CD4-positive, alpha-beta memory T cell (primary cell): ENCODE results near the gene TGFBR1. TPM values are rescaled to one million over a fixed set of nuclear protein-coding genes. Genes with fewer than 3 reads are reported as not detected.

Experiments
- CTCF ChIA-PET: fragments of 350-600 bp; sonication (Branson Sonifier 250); formaldehyde crosslinking; loops from one replicate; lab custom pipeline; 2021; ENCODE audit warnings: inconsistent platforms; ENCODE audit not compliant: partially characterized antibody; lab: Charles Lee
- POLR2A ChIA-PET: fragments of 350-600 bp; sonication (Branson Sonifier 250); formaldehyde crosslinking; loops from one replicate; lab custom pipeline; 2021; ENCODE audit not compliant: partially characterized antibody; lab: Charles Lee
- DNase-seq, 5 donors: peaks; one replicate each; pipeline versions ENCODE4 v3.0.0 to v3.0.0-alpha.2; 2020 to 2022; ENCODE audit warnings: mixed read lengths in 1 of 5
- H3K27ac ChIP-seq: one replicate; pipeline ENCODE4 v1.7.0; 2013; ENCODE audit warnings: low read depth, low read length
- H3K27me3 ChIP-seq: 2 replicates; pipeline ENCODE4 v1.7.0; 2013; ENCODE audit warnings: mild to moderate bottlenecking, low read length, moderate library complexity; ENCODE audit not compliant: insufficient read depth
- H3K36me3 ChIP-seq: 2 replicates; pipeline ENCODE4 v1.7.0; 2013; ENCODE audit warnings: mild to moderate bottlenecking, low read length, moderate library complexity; ENCODE audit not compliant: insufficient read depth
- H3K4me1 ChIP-seq: 2 replicates; pipeline ENCODE4 v1.7.0; 2013; ENCODE audit warnings: mild to moderate bottlenecking, low read length, moderate library complexity; ENCODE audit not compliant: insufficient read depth
- H3K4me3 ChIP-seq, 2 donors: one replicate each; pipeline ENCODE4 v1.7.0; 2013; ENCODE audit warnings: low read length in 2 of 2, mild to moderate bottlenecking in 1 of 2
- H3K9me3 ChIP-seq, 2 donors: one replicate each; pipeline ENCODE4 v1.7.0; 2013; ENCODE audit warnings: low read length in 2 of 2, control low read depth in 1 of 2; ENCODE audit not compliant: control insufficient read depth in 1 of 2
- H3K27ac Mint-ChIP-seq, 7 donors: one replicate each; pipeline ENCODE4 v1.8.0; 2020 to 2021; ENCODE audit warnings: mixed read lengths in 7 of 7, mild to moderate bottlenecking in 6 of 7, inconsistent platforms in 3 of 7, moderate library complexity in 3 of 7
- H3K27me3 Mint-ChIP-seq, 2 donors: one replicate each; pipeline ENCODE4 v1.8.0; 2020 to 2021; ENCODE audit warnings: mixed read lengths in 2 of 2
- H3K36me3 Mint-ChIP-seq, 2 donors: one replicate each; pipeline ENCODE4 v1.8.0; 2020 to 2021; ENCODE audit warnings: mixed read lengths in 2 of 2, inconsistent platforms in 1 of 2, mild to moderate bottlenecking in 1 of 2
- H3K4me1 Mint-ChIP-seq, 4 donors: one replicate each; pipeline ENCODE4 v1.8.0; 2020 to 2021; ENCODE audit warnings: mixed read lengths in 4 of 4, mild to moderate bottlenecking in 1 of 4
- H3K4me3 Mint-ChIP-seq, 8 donors: one replicate each; pipeline ENCODE4 v1.8.0; 2020 to 2021; ENCODE audit warnings: mixed read lengths in 8 of 8, mild to moderate bottlenecking in 7 of 8, moderate library complexity in 6 of 8, inconsistent platforms in 3 of 8
- H3K9me3 Mint-ChIP-seq, 8 donors: one replicate each; pipeline ENCODE4 v1.8.0; 2020 to 2021; ENCODE audit warnings: mixed read lengths in 8 of 8, mild to moderate bottlenecking in 5 of 8, inconsistent platforms in 3 of 8, moderate library complexity in 1 of 8
- intact Hi-C: fragments of 100-400 bp; cut with micrococcal nuclease; formaldehyde crosslinking; loops from one replicate; pipeline ENCODE4 v1.15.1; 2023
- polyA plus RNA-seq, 2 donors: library from polyadenylated mRNA; unstranded; fragments of 300-500 nt; fragmentation: Illumina TruSeq; gene quantifications; one replicate each; pipeline ENCODE4 v1.2.3, GENCODE V29; 2021
- total RNA-seq, 2 experiments: library from RNA; stranded (reverse); gene quantifications; one replicate each; pipeline ENCODE4 v1.2.3, GENCODE V29; 2021

Gene TGFBR1
- total and polyA plus RNA-seq, 4 experiments from 2014 or later: 19.1 to 27.4 (median 23.9) TPM

GRCh38 chr9:99142275-99142674, 37.4 kb downstream of the TGFBR1 start:
- CTCF ChIA-PET: interaction anchor here (1.4 to 17.5 kb wide), 15 partner anchors 17 to 295 kb away, joined by 3 to 480 read pairs (median 24); partner anchors contain the start of gene TGFBR1
- POLR2A ChIA-PET: interaction anchor here (1.6 to 2.1 kb wide), 2 partner anchors 38 to 140 kb away, joined by 6 to 10 read pairs; partner anchors contain the start of gene TGFBR1
- H3K4me3 ChIP-seq: no peak overlapping the region
- no peak overlapping the region for H3K4me3 Mint-ChIP-seq
- H3K27me3 Mint-ChIP-seq: no peaks in the 10 kb centered on the region
- H3K9me3 ChIP-seq: no peaks in the 10 kb centered on the region
- intact Hi-C loops: no loop called here
- peaks cover 76 to 82% of the 10 kb centered on the region in 2 donors for H3K36me3 Mint-ChIP-seq
- H3K4me1 Mint-ChIP-seq: peaks cover 15 to 19% (median 17%) of the 10 kb centered on the region in 4 donors
- peaks cover 2% of the 10 kb centered on the region for H3K4me1 ChIP-seq
- H3K9me3 Mint-ChIP-seq: peaks cover 0 to 2% (median 0%) of the 10 kb centered on the region in 8 donors
- no peak overlapping the region for H3K27ac Mint-ChIP-seq
- peaks cover 52% of the 10 kb centered on the region for H3K36me3 ChIP-seq
- H3K27ac ChIP-seq: no peak overlapping the region
- no peaks in the 10 kb centered on the region for H3K27me3 ChIP-seq
- no peak for DNase-seq

- Mint-ChIP-seq H3K4me1 (peaks cover 9 to 14% (median 9%) of the 10 kb centered on the region in 4 donors), H3K27me3 (no peaks in the 10 kb centered on the region), H3K4me3 (no peak overlapping the region), H3K36me3 (peaks cover 78 to 85% of the 10 kb centered on the region in 2 donors), H3K27ac (peak overlapping the region in 1 of 7 donors; percentile 12), H3K9me3 (no peaks in the 10 kb centered on the region)
- no peak overlapping the region for H3K4me3 ChIP-seq
- H3K4me1 ChIP-seq: no peaks in the 10 kb centered on the region
- no peaks in the 10 kb centered on the region for H3K27me3 ChIP-seq
- no peaks in the 10 kb centered on the region for H3K9me3 ChIP-seq
- peaks cover 64% of the 10 kb centered on the region for H3K36me3 ChIP-seq
- no peak for DNase-seq
- CTCF ChIA-PET: interaction anchor here (1.7 to 17.5 kb wide), 4 partner anchors 41 to 296 kb away, joined by 5 to 480 read pairs (median 90); partner anchors contain the start of gene TGFBR1
- intact Hi-C loops: no loop called here
- H3K27ac ChIP-seq: no peak overlapping the region
- POLR2A ChIA-PET: no interaction called here
Measured at GRCh38 chr9:99143655-99144054, 38.7 kb downstream of the TGFBR1 start.

GRCh38 chr9:99144966-99145365, 40.1 kb downstream of the TGFBR1 start:
- Histone ChIP-seq H3K9me3 (no peaks in the 10 kb centered on the region), H3K4me1 (peaks cover 3% of the 10 kb centered on the region), H3K27me3 (no peaks in the 10 kb centered on the region), H3K4me3 (no peak overlapping the region), H3K36me3 (peaks cover 70% of the 10 kb centered on the region), H3K27ac (no peak overlapping the region)
- H3K36me3 Mint-ChIP-seq: peaks cover 73 to 82% of the 10 kb centered on the region in 2 donors
- H3K27ac Mint-ChIP-seq: no peak overlapping the region
- H3K27me3 Mint-ChIP-seq: no peaks in the 10 kb centered on the region
- peaks cover 9 to 16% (median 11%) of the 10 kb centered on the region in 4 donors for H3K4me1 Mint-ChIP-seq
- POLR2A ChIA-PET: interaction anchor here (1.0 kb wide), 1 partner anchor 41 kb away, joined by 4 read pairs; no protein-coding TSS in a partner anchor
- H3K4me3 Mint-ChIP-seq: no peak overlapping the region
- CTCF ChIA-PET: interaction anchor here (1.2 to 17.5 kb wide), 3 partner anchors 131 to 169 kb away, joined by 3 to 480 read pairs (median 6); no protein-coding TSS in a partner anchor
- intact Hi-C loops: no loop called here
- DNase-seq: no peak
- H3K9me3 Mint-ChIP-seq: no peaks in the 10 kb centered on the region

GRCh38 chr9:99146574-99146973, 41.7 kb downstream of the TGFBR1 start:
- Histone ChIP-seq H3K27me3 (no peaks in the 10 kb centered on the region), H3K9me3 (no peaks in the 10 kb centered on the region), H3K4me1 (peaks cover 12% of the 10 kb centered on the region), H3K4me3 (no peak overlapping the region), H3K27ac (no peak overlapping the region), H3K36me3 (peaks cover 70% of the 10 kb centered on the region)
- H3K27me3 Mint-ChIP-seq: no peaks in the 10 kb centered on the region
- intact Hi-C loops: no loop called here
- H3K4me1 Mint-ChIP-seq: peaks cover 4 to 16% (median 9%) of the 10 kb centered on the region in 4 donors
- H3K9me3 Mint-ChIP-seq: no peaks in the 10 kb centered on the region
- H3K4me3 Mint-ChIP-seq: no peak overlapping the region
- DNase-seq: no peak
- peak overlapping the region in 1 of 7 donors; percentile 10 for H3K27ac Mint-ChIP-seq
- H3K36me3 Mint-ChIP-seq: peaks cover 71 to 81% of the 10 kb centered on the region in 2 donors
- POLR2A ChIA-PET: no interaction called here
- CTCF ChIA-PET: interaction anchor here (0.9 to 17.5 kb wide), 3 partner anchors 14 to 299 kb away, joined by 3 to 480 read pairs (median 3); no protein-coding TSS in a partner anchor

GRCh38 chr9:99147177-99147576, 42.3 kb downstream of the TGFBR1 start:
- H3K27me3 Mint-ChIP-seq: no peaks in the 10 kb centered on the region
- no peak overlapping the region for H3K4me3 Mint-ChIP-seq
- H3K36me3 Mint-ChIP-seq: peaks cover 73 to 80% of the 10 kb centered on the region in 2 donors
- POLR2A ChIA-PET: no interaction called here
- no peak for DNase-seq
- H3K4me1 ChIP-seq: peaks cover 12% of the 10 kb centered on the region
- CTCF ChIA-PET: interaction anchor here (0.9 to 17.5 kb wide), 2 partner anchors 147 to 299 kb away, joined by 3 to 480 read pairs; no protein-coding TSS in a partner anchor
- intact Hi-C loops: no loop called here
- peak overlapping the region in 1 of 7 donors; percentile 0 for H3K27ac Mint-ChIP-seq
- H3K4me1 Mint-ChIP-seq: peaks cover 4 to 16% (median 8%) of the 10 kb centered on the region in 4 donors
- H3K27ac ChIP-seq: no peak overlapping the region
- no peaks in the 10 kb centered on the region for H3K9me3 ChIP-seq
- no peaks in the 10 kb centered on the region for H3K9me3 Mint-ChIP-seq
- no peak overlapping the region for H3K4me3 ChIP-seq
- H3K36me3 ChIP-seq: peaks cover 65% of the 10 kb centered on the region
- no peaks in the 10 kb centered on the region for H3K27me3 ChIP-seq

GRCh38 chr9:99150451-99151171, 45.7 kb downstream of the TGFBR1 start:
- H3K9me3 Mint-ChIP-seq: no peaks in the 10 kb centered on the region
- peak overlapping the region in 1 of 8 donors; percentile 20 for H3K4me3 Mint-ChIP-seq
- Histone ChIP-seq H3K4me3 (no peak overlapping the region), H3K27ac (no peak overlapping the region), H3K4me1 (peaks cover 12% of the 10 kb centered on the region), H3K27me3 (no peaks in the 10 kb centered on the region), H3K36me3 (peaks cover 34% of the 10 kb centered on the region), H3K9me3 (no peaks in the 10 kb centered on the region)
- ChIA-PET CTCF (interaction anchor here (0.8 to 1.9 kb wide), 6 partner anchors 10 to 176 kb away, joined by 3 to 12 read pairs (median 4); no protein-coding TSS in a partner anchor), POLR2A (interaction anchor here (0.8 to 1.2 kb wide), 2 partner anchors 10 to 32 kb away, joined by 3 read pairs; no protein-coding TSS in a partner anchor)
- no peak overlapping the region for H3K27ac Mint-ChIP-seq
- no peaks in the 10 kb centered on the region for H3K27me3 Mint-ChIP-seq
- DNase-seq: peak in 2 of 5 donors; percentile 17 to 37
- H3K36me3 Mint-ChIP-seq: peaks cover 52 to 56% of the 10 kb centered on the region in 2 donors
- intact Hi-C loops: no loop called here
- H3K4me1 Mint-ChIP-seq: peaks cover 4 to 16% (median 8%) of the 10 kb centered on the region in 4 donors

- no peak overlapping the region for H3K4me3 Mint-ChIP-seq
- no peaks in the 10 kb centered on the region for H3K27me3 Mint-ChIP-seq
- H3K36me3 Mint-ChIP-seq: peaks cover 20 to 25% of the 10 kb centered on the region in 2 donors
- H3K27ac Mint-ChIP-seq: peak overlapping the region in 1 of 7 donors; percentile 10
- Histone ChIP-seq H3K4me3 (no peak overlapping the region), H3K36me3 (peaks cover under 1% of the 10 kb centered on the region), H3K27me3 (no peaks in the 10 kb centered on the region), H3K27ac (no peak overlapping the region), H3K4me1 (peaks cover 12% of the 10 kb centered on the region), H3K9me3 (no peaks in the 10 kb centered on the region)
- intact Hi-C loops: no loop called here
- H3K9me3 Mint-ChIP-seq: peaks cover 0 to 2% (median 0%) of the 10 kb centered on the region in 8 donors
- ChIA-PET POLR2A (no interaction called here), CTCF (interaction anchor here (1.0 to 1.1 kb wide), 2 partner anchors 10 to 151 kb away, joined by 3 read pairs; no protein-coding TSS in a partner anchor)
- no peak for DNase-seq
- peaks cover 5 to 14% (median 9%) of the 10 kb centered on the region in 4 donors for H3K4me1 Mint-ChIP-seq
Measured at GRCh38 chr9:99154356-99154755, 49.4 kb downstream of the TGFBR1 start.
